HCT116 (cell line): ENCODE results near the gene MME. TPM values are rescaled to one million over a fixed set of nuclear protein-coding genes. Genes with fewer than 3 reads are reported as not detected.
"Not testable (repeated sequence)": the region's sequence is repeated elsewhere in the genome, so short reads cannot be mapped to it uniquely, and the experiment has no call there.

ENCODE experiments used
- ATAC-seq: fragments of 200-7000 bp; cut with Tn5 transposase; 2 replicates; pipeline ENCODE4 v1.9.1; 2020; ENCODE audit warnings: mild to moderate bottlenecking, moderate library complexity
- BruUV-seq: library from RNA; stranded (reverse); fragments of 400-500 nt; replicated peaks from 2 replicates; lab custom pipeline; 2021; lab: Mats Ljungman, UMichigan
- CTCF ChIA-PET: fragments of 300-600 bp; sonication (Branson Sonifier 250); formaldehyde crosslinking; loops from one replicate; lab custom pipeline; 2021; ENCODE audit warnings: antibody characterized with exemption; lab: Charles Lee
- POLR2A ChIA-PET: fragments of 300-600, 350-600 bp; sonication (Branson Sonifier 250); formaldehyde crosslinking; loops from one replicate; lab custom pipeline; 2021; ENCODE audit warnings: antibody characterized with exemption; lab: Charles Lee
- RAD21 ChIA-PET, 2 experiments: fragments of 300-600 bp; sonication (Branson Sonifier 250); formaldehyde crosslinking; loops; one replicate each; lab custom pipeline; 2023; ENCODE audit warnings: low total read pairs in 2 of 2; ENCODE audit not compliant: uncharacterized antibody in 2 of 2, unreplicated experiment in 2 of 2, low non-redundant PET in 1 of 2; lab: Charles Lee
- DNase-seq: peaks from one replicate; pipeline ENCODE4 v3.0.0-alpha.2; 2010; ENCODE audit warnings: low read depth, low spot score
- H2AFZ ChIP-seq: fragments of 200-600 bp; shearing (Covaris generic), sonication (generic); 2 replicates; pipeline ENCODE4 v1.6.1; 2017; ENCODE audit warnings: low read depth, mixed run types, mixed read lengths, antibody characterized with exemption, low read length; ENCODE audit not compliant: poor library complexity, severe bottlenecking
- H3K27ac ChIP-seq: 2 replicates; pipeline ENCODE4 v1.5.1; 2012; ENCODE audit warnings: low read depth, low read length
- H3K27me3 ChIP-seq: fragments of 200-600 bp; sonication (generic); 2 replicates; pipeline ENCODE4 v1.6.1; 2016; ENCODE audit warnings: mixed run types, low read length, mixed read lengths; ENCODE audit not compliant: insufficient read depth
- H3K36me3 ChIP-seq, 2 experiments: fragments of 200-500 bp in 1 of 2; fragments of 200-600 bp in 1 of 2; sonication (Bioruptor generic) in 1 of 2; sonication (generic) in 1 of 2; 2 replicates each; pipeline versions ENCODE4 v1.5.1 to v1.6.1; 2014 to 2016; ENCODE audit warnings: low read length in 2 of 2, inconsistent platforms in 1 of 2, mixed read lengths in 1 of 2, mixed run types in 1 of 2; ENCODE audit not compliant: insufficient read depth in 2 of 2, control insufficient read depth in 1 of 2
- H3K4me1 ChIP-seq, 2 experiments: fragments of 200-600 bp in 1 of 2; sonication (generic) in 1 of 2; 2 replicates each; pipeline versions ENCODE4 v1.5.1 to v1.6.1; 2012 to 2017; ENCODE audit warnings: low read length in 2 of 2, inconsistent platforms in 1 of 2, mild to moderate bottlenecking in 1 of 2, mixed read lengths in 1 of 2, mixed run types in 1 of 2, moderate library complexity in 1 of 2; ENCODE audit not compliant: insufficient read depth in 2 of 2, control insufficient read depth in 1 of 2
- H3K4me2 ChIP-seq: fragments of 200-600 bp; sonication (generic); 2 replicates; pipeline ENCODE4 v1.6.1; 2017; ENCODE audit warnings: mixed run types, low read length, mixed read lengths
- H3K4me3 ChIP-seq, 2 experiments: fragments of 200-600 bp in 1 of 2; sonication (generic) in 1 of 2; replicated peaks in 1 of 2; 2 replicates each; pipeline ENCODE4 v1.5.1; 2011 to 2016; ENCODE audit warnings: low read length in 2 of 2, control low read depth in 1 of 2, low read depth in 1 of 2, mild to moderate bottlenecking in 1 of 2, mixed read lengths in 1 of 2, mixed run types in 1 of 2
- H3K79me2 ChIP-seq: fragments of 200-600 bp; sonication (generic); 2 replicates; pipeline ENCODE4 v1.6.1; 2017; ENCODE audit warnings: mild to moderate bottlenecking, mixed run types, low read length, moderate library complexity, mixed read lengths; ENCODE audit not compliant: insufficient read depth
- H3K9ac ChIP-seq: fragments of 200-600 bp; sonication (generic); 2 replicates; pipeline ENCODE4 v1.6.1; 2016; ENCODE audit warnings: low read length, mixed read lengths
- H3K9me2 ChIP-seq: fragments of 200-600 bp; sonication (generic), shearing (Covaris generic); 2 replicates; pipeline ENCODE4 v1.6.1; 2017; ENCODE audit warnings: mixed run types, mild to moderate bottlenecking, moderate library complexity; ENCODE audit not compliant: insufficient read depth
- H3K9me3 ChIP-seq, 2 experiments: fragments of 200-500 bp in 1 of 2; fragments of 200-600 bp in 1 of 2; sonication (Bioruptor generic) in 1 of 2; sonication (generic) in 1 of 2; 2 replicates each; pipeline ENCODE4 v1.6.1; 2014 to 2017; ENCODE audit warnings: low read length in 2 of 2, mixed read lengths in 2 of 2, inconsistent platforms in 1 of 2, low read depth in 1 of 2, mild to moderate bottlenecking in 1 of 2, mixed run types in 1 of 2, moderate library complexity in 1 of 2; ENCODE audit not compliant: control insufficient read depth in 1 of 2, insufficient read depth in 1 of 2
- H4K20me1 ChIP-seq: fragments of 200-600 bp; sonication (generic), shearing (Covaris generic); 2 replicates; pipeline ENCODE4 v1.6.1; 2017; ENCODE audit warnings: mixed run types, mild to moderate bottlenecking, moderate library complexity; ENCODE audit not compliant: insufficient read depth
- CEBPB ChIP-seq: IDR thresholded peaks from 2 replicates; pipeline ENCODE4 v1.6.1; 2012; ENCODE audit warnings: low read depth
- CTCF ChIP-seq, 3 experiments: fragments of 200-600 bp in 1 of 3; sonication (generic) in 1 of 3; IDR thresholded peaks in 2 of 3; conservative IDR thresholded peaks in 1 of 3; 2 replicates each; pipeline ENCODE4 v1.5.1; 2012 to 2017; ENCODE audit warnings: low read depth in 2 of 3, low read length in 2 of 3, antibody characterized with exemption in 1 of 3, borderline replicate concordance in 1 of 3, control low read depth in 1 of 3, mild to moderate bottlenecking in 1 of 3, mixed read lengths in 1 of 3, mixed run types in 1 of 3, moderate library complexity in 1 of 3; ENCODE audit not compliant: insufficient read depth in 1 of 3
- EGR1 ChIP-seq: IDR thresholded peaks from 2 replicates; pipeline ENCODE4 v1.6.1; 2012; ENCODE audit warnings: low read depth
- EZH2 ChIP-seq: fragments of 200-600 bp; sonication (generic); IDR thresholded peaks from 2 replicates; pipeline ENCODE4 v1.6.1; 2017; ENCODE audit warnings: antibody characterized with exemption, mixed run types
- EZH2phosphoT487 ChIP-seq: fragments of 200-600 bp; IDR thresholded peaks from 2 replicates; pipeline ENCODE4 v1.6.1; 2018; ENCODE audit warnings: antibody characterized with exemption, borderline replicate concordance
- JUND ChIP-seq: IDR thresholded peaks from 2 replicates; pipeline ENCODE4 v1.6.1; 2012
- MAX ChIP-seq: IDR thresholded peaks from 2 replicates; pipeline ENCODE4 v1.6.1; 2012
- POLR2A ChIP-seq: IDR thresholded peaks from 2 replicates; pipeline ENCODE4 v1.7.0; 2011; ENCODE audit warnings: borderline replicate concordance; ENCODE audit not compliant: insufficient read depth, insufficient read length; ENCODE audit errors: extremely low read depth
- RAD21 ChIP-seq: IDR thresholded peaks from 2 replicates; pipeline ENCODE4 v1.6.1; 2012; ENCODE audit warnings: low read depth, mild to moderate bottlenecking
- REST ChIP-seq: IDR thresholded peaks from 2 replicates; pipeline ENCODE4 v1.6.1; 2012; ENCODE audit warnings: low read depth
- SIN3A ChIP-seq: IDR thresholded peaks from 2 replicates; pipeline ENCODE4 v1.6.1; 2012; ENCODE audit warnings: low read depth
- YY1 ChIP-seq: IDR thresholded peaks from 2 replicates; pipeline ENCODE4 v1.6.1; 2011; ENCODE audit warnings: low read length, low read depth, moderate library complexity, mild to moderate bottlenecking; ENCODE audit not compliant: insufficient replicate concordance; ENCODE audit errors: extremely low read depth
- ZFX ChIP-seq: fragments of 450-650 bp; IDR thresholded peaks from 2 replicates; pipeline ENCODE4 v1.6.1; 2017
- ZNF274 ChIP-seq: fragments of 200-500 bp; sonication (Bioruptor generic); IDR thresholded peaks from 2 replicates; pipeline ENCODE4 v1.6.1; 2014; ENCODE audit warnings: mild to moderate bottlenecking, low read depth, low read length, inconsistent platforms
- intact Hi-C: fragments of 100-400 bp; cut with micrococcal nuclease; formaldehyde crosslinking; loops from 2 replicates; pipeline ENCODE4 v1.10.0; 2022
- total RNA-seq: library from RNA; stranded (reverse); gene quantifications from one replicate; pipeline ENCODE4 v1.2.1, GENCODE V29; 2021; ENCODE audit not compliant: unreplicated experiment

MME gene
- total RNA-seq, 1 experiment from 2014 or later: 0.34 TPM

DNA sequence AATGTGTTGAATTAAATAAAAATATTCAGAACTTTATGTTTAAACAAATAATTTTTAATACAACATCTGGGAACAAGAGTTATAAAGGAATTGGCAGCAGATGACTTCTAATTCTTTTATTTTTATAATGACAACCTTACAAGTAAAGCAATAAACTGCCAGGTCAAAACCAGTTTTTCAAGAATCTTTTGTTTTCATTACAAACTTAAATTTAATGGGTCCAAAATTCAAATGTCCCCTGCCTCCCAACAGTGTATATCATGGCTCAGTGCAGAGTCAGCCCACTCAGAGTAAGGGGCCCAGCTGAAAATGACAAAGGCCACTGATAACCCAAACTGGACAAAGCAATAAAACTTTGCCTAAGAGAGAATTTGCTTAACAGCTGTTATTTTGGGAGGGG is 131.8 kb downstream of the MME start:
- H3K27ac ChIP-seq: no peak overlapping the region
- H3K4me2 ChIP-seq: no peak overlapping the region
- no peak overlapping the region for H3K9ac ChIP-seq
- H3K9me3 ChIP-seq: no peaks in the 10 kb centered on the region
- H3K79me2 ChIP-seq: no peaks in the 10 kb centered on the region
- CTCF ChIA-PET: no interaction called here
- no peaks in the 10 kb centered on the region for H3K9me2 ChIP-seq
- no peak for DNase-seq
- BruUV-seq: no TSS peak
- no peak for ATAC-seq
- no peaks in the 10 kb centered on the region for H4K20me1 ChIP-seq
- no peaks in the 10 kb centered on the region for H3K27me3 ChIP-seq
- TF ChIP-seq ZFX (no peak), EGR1 (no peak), JUND (no peak), MAX (no peak), RAD21 (no peak), EZH2 (no peak), YY1 (no peak), SIN3A (no peak), ZNF274 (no peak), CTCF (IDR thresholded peaks at IDR 0.05 in 2 of 3, conservative IDR thresholded peaks at IDR 0.05 in 1 of 3; ENCODE audit: borderline replicate concordance in 1 of 3, insufficient read depth in 1 of 3, low read depth in 2 of 3, low read length in 2 of 3) (no peak), EZH2phosphoT487 (no peak), CEBPB (no peak), POLR2A (no peak), REST (no peak)
- TF ChIP-seq, all 23 proteins: peak for 0
- Histone ChIP-seq H3K4me3 (no peak overlapping the region), H2AFZ (no peak overlapping the region), H3K36me3 (no peaks in the 10 kb centered on the region), H3K4me1 (no peaks in the 10 kb centered on the region)
- POLR2A ChIA-PET: no interaction called here
- RAD21 ChIA-PET: no interaction called here
- intact Hi-C loops: no loop called here

- H3K4me1 ChIP-seq, H3K9ac ChIP-seq, H3K4me3 ChIP-seq, RAD21 ChIA-PET, POLR2A ChIA-PET, H3K79me2 ChIP-seq, DNase-seq, H3K9me3 ChIP-seq, ATAC-seq, H2AFZ ChIP-seq, BruUV-seq, H3K9me2 ChIP-seq, H3K27ac ChIP-seq, H3K36me3 ChIP-seq, H4K20me1 ChIP-seq, H3K27me3 ChIP-seq, H3K4me2 ChIP-seq, CTCF ChIA-PET, intact Hi-C loops: not testable (repeated sequence)
Measured at GRCh38 chr3:155216007-155216406, 135.9 kb downstream of the MME start.
